Parietal lobe (tissue), 2 donors: ENCODE data around the gene EEF1B2. TPM values are rescaled to one million over a fixed set of nuclear protein-coding genes. Genes with fewer than 3 reads are reported as not detected.

Source experiments
- small RNA-seq: library from RNA; depleted of rRNA; stranded (forward); fragments of <200 nt; gene quantifications from one replicate; pipeline ENCODE3, GENCODE V24; 2014; ENCODE audit warnings: low replicate concordance
- total RNA-seq: library from RNA; depleted of rRNA; stranded (reverse); fragments of >200 nt; gene quantifications from one replicate; pipeline ENCODE4 v1.2.3, GENCODE V29; 2014

Gene EEF1B2
- total RNA-seq: 376 TPM

DNA sequence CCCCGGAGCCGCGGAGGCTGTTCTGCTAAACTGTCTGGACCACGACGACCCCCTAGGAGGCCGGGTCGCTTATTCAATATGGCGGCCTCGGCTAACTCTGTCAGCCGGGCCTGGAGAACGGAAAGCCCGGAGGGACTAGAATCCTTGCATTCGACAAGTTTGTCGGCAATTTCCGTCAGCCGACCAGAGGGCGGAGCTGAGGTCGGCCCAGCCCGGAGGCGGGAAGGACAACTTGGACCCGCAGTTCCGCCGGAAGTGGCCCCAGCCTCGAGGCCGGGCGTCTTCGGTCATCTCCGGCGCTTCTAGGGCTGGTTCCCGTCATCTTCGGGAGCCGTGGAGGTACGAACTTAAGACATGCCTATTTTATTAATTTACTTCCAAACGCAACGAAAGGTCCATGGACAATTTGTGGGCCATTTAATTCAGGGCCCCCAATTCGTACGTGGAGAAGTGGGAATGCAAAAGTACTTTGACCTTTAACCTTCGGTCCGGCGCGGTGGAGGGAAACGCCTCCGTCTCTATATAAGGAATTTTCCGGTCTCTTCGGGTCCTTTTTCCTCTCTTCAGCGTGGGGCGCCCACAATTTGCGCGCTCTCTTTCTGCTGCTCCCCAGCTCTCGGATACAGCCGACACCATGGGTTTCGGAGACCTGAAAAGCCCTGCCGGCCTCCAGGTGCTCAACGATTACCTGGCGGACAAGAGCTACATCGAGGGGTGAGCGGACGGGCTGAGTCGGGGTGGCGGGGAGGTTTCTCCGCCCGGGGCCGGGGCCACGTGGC is at the start of gene EEF1B2, which contains the start of gene NDUFS1:
Gene EEF1B2, plus strand, starts transcription at position 550 of the 779 bp plus-strand sequence. Its CDS starts 85 bp downstream, at position 635.
Gene NDUFS1, minus strand, starts transcription at position 99 of the 779 bp plus-strand sequence. CDS start 5,766 bp downstream, outside the sequence.

Small RNA genes within 50 kb of the gene (small RNA-seq; reads per million reads assigned to genes)
- not detected for gene RF00134
- gene RF02271: not detected
- not detected for gene SNORA41
- gene SNORD51: 0.80 reads per million, percentile 63 among the genes with 10 or more reads in this experiment

Other genes with a start within 250 kb of the EEF1B2 start
- gene INO80D, start 73.7 kb upstream of the EEF1B2 start, total RNA-seq: 40.7 TPM
- 97.7 TPM for gene NDUFS1, start 451 bp upstream of the EEF1B2 start, total RNA-seq
- 34.4 TPM for gene ZDBF2, start 114.8 kb downstream of the EEF1B2 start, total RNA-seq